Muscle layer of duodenum (tissue), 2 donors: ENCODE results near the gene SMG6.

Experiments
- H3K27ac ChIP-seq: one replicate; pipeline ENCODE4 v1.7.0; 2013; ENCODE audit warnings: mild to moderate bottlenecking, low read length
- H3K27me3 ChIP-seq: one replicate; pipeline ENCODE4 v1.7.0; 2013; ENCODE audit warnings: low read depth, mild to moderate bottlenecking, control low read depth, low read length
- H3K36me3 ChIP-seq, 2 donors: one replicate each; pipeline ENCODE4 v1.7.0; 2013; ENCODE audit warnings: low read length in 2 of 2, control low read depth in 1 of 2, mild to moderate bottlenecking in 1 of 2; ENCODE audit not compliant: insufficient read depth in 2 of 2, control insufficient read depth in 1 of 2
- H3K4me1 ChIP-seq, 2 donors: one replicate each; pipeline ENCODE4 v1.7.0; 2013; ENCODE audit warnings: low read length in 2 of 2, mild to moderate bottlenecking in 2 of 2, control low read depth in 1 of 2, moderate library complexity in 1 of 2; ENCODE audit not compliant: insufficient read depth in 2 of 2, control insufficient read depth in 1 of 2
- H3K4me3 ChIP-seq, 2 donors: one replicate each; pipeline ENCODE4 v1.7.0; 2013; ENCODE audit warnings: low read length in 2 of 2, low read depth in 1 of 2, mild to moderate bottlenecking in 1 of 2
- H3K9me3 ChIP-seq, 2 donors: one replicate each; pipeline ENCODE4 v1.7.0; 2013; ENCODE audit warnings: low read length in 2 of 2, control low read depth in 1 of 2, mild to moderate bottlenecking in 1 of 2; ENCODE audit not compliant: control insufficient read depth in 1 of 2
- donor health status: healthy.

The SMG6 gene

GRCh38 chr17:2090210-2090641 is 213.4 kb downstream of the SMG6 start:
- H3K27me3 ChIP-seq = no peaks in the 10 kb centered on the region
- H3K36me3 ChIP-seq = no peaks in the 10 kb centered on the region
- peak overlapping the region; percentile 14 to 54 for H3K4me3 ChIP-seq
- peaks cover 33 to 58% of the 10 kb centered on the region in 2 donors for H3K4me1 ChIP-seq
- H3K9me3 ChIP-seq = no peaks in the 10 kb centered on the region
- peak overlapping the region; percentile 89 for H3K27ac ChIP-seq

- Histone ChIP-seq H3K9me3 (no peaks in the 10 kb centered on the region), H3K27me3 (no peaks in the 10 kb centered on the region), H3K27ac (peak overlapping the region; percentile 89), H3K4me3 (peak overlapping the region; percentile 31 to 54), H3K4me1 (peaks cover 43 to 69% of the 10 kb centered on the region in 2 donors), H3K36me3 (no peaks in the 10 kb centered on the region)
Observed at GRCh38 chr17:2089021-2089422, 214.6 kb downstream of the SMG6 start.

- H3K9me3 ChIP-seq = no peaks in the 10 kb centered on the region
- H3K4me1 ChIP-seq = peaks cover 54 to 77% of the 10 kb centered on the region in 2 donors
- H3K36me3 ChIP-seq = no peaks in the 10 kb centered on the region
- peak overlapping the region; percentile 89 for H3K27ac ChIP-seq
- H3K4me3 ChIP-seq = no peak overlapping the region
- H3K27me3 ChIP-seq = no peaks in the 10 kb centered on the region
Observed at GRCh38 chr17:2087597-2088211, 215.9 kb downstream of the SMG6 start.

- H3K27ac ChIP-seq = peak overlapping the region; percentile 92
- H3K4me1 ChIP-seq = peaks cover 53 to 79% of the 10 kb centered on the region in 2 donors
- H3K36me3 ChIP-seq = peaks cover under 1 to 3% of the 10 kb centered on the region in 2 donors
- no peak overlapping the region for H3K4me3 ChIP-seq
- H3K27me3 ChIP-seq = no peaks in the 10 kb centered on the region
- no peaks in the 10 kb centered on the region for H3K9me3 ChIP-seq
Observed at GRCh38 chr17:2086306-2086705, 217.3 kb downstream of the SMG6 start.

- Histone ChIP-seq H3K9me3 (no peaks in the 10 kb centered on the region), H3K36me3 (peaks cover 6 to 9% of the 10 kb centered on the region in 2 donors), H3K27me3 (no peaks in the 10 kb centered on the region), H3K27ac (peak overlapping the region; percentile 92), H3K4me1 (peaks cover 50 to 72% of the 10 kb centered on the region in 2 donors), H3K4me3 (no peak overlapping the region)
Observed at GRCh38 chr17:2085648-2085949, 218.0 kb downstream of the SMG6 start.

- peak overlapping the region in 1 of 2 donors; percentile 4 for H3K4me3 ChIP-seq
- H3K9me3 ChIP-seq = no peaks in the 10 kb centered on the region
- peak overlapping the region; percentile 92 for H3K27ac ChIP-seq
- no peaks in the 10 kb centered on the region for H3K27me3 ChIP-seq
- peaks cover 50 to 66% of the 10 kb centered on the region in 2 donors for H3K4me1 ChIP-seq
- H3K36me3 ChIP-seq = peaks cover 6 to 9% of the 10 kb centered on the region in 2 donors
Observed at GRCh38 chr17:2084766-2085647, 218.6 kb downstream of the SMG6 start.

- Histone ChIP-seq H3K4me1 (peaks cover 50 to 63% of the 10 kb centered on the region in 2 donors), H3K27ac (peak overlapping the region; percentile 92), H3K4me3 (no peak overlapping the region), H3K36me3 (peaks cover 6 to 9% of the 10 kb centered on the region in 2 donors), H3K27me3 (no peaks in the 10 kb centered on the region), H3K9me3 (no peaks in the 10 kb centered on the region)
Observed at GRCh38 chr17:2084036-2084765, 219.4 kb downstream of the SMG6 start.

GRCh38 chr17:2083613-2084035 is 220.0 kb downstream of the SMG6 start:
- H3K27me3 ChIP-seq = no peaks in the 10 kb centered on the region
- H3K4me3 ChIP-seq = no peak overlapping the region
- H3K36me3 ChIP-seq = peaks cover 6 to 9% of the 10 kb centered on the region in 2 donors
- H3K27ac ChIP-seq = peak overlapping the region; percentile 92
- H3K9me3 ChIP-seq = no peaks in the 10 kb centered on the region
- H3K4me1 ChIP-seq = peaks cover 45 to 58% of the 10 kb centered on the region in 2 donors

GRCh38 chr17:2082003-2082781 is 221.4 kb downstream of the SMG6 start:
- Histone ChIP-seq H3K4me1 (peaks cover 37 to 45% of the 10 kb centered on the region in 2 donors), H3K27ac (peak overlapping the region; percentile 24), H3K27me3 (no peaks in the 10 kb centered on the region), H3K4me3 (no peak overlapping the region), H3K36me3 (peaks cover 9 to 15% of the 10 kb centered on the region in 2 donors), H3K9me3 (no peaks in the 10 kb centered on the region)

- Histone ChIP-seq H3K27me3 (no peaks in the 10 kb centered on the region), H3K27ac (no peak overlapping the region), H3K9me3 (no peaks in the 10 kb centered on the region), H3K4me1 (peaks cover 34 to 45% of the 10 kb centered on the region in 2 donors), H3K36me3 (peaks cover 12 to 18% of the 10 kb centered on the region in 2 donors), H3K4me3 (no peak overlapping the region)
Observed at GRCh38 chr17:2081564-2081963, 222.0 kb downstream of the SMG6 start.
